ENCODE results near the gene POC1A. TPM values are rescaled to one million over a fixed set of nuclear protein-coding genes. Genes with fewer than 3 reads are reported as not detected.

POC1A gene
- total and polyA plus RNA-seq, 10 of the 15 experiments (the other 5 are each of a cell fraction or from before 2014, with no cell fraction given): 8.5 to 49.8 (median 23.5) TPM

DNA sequence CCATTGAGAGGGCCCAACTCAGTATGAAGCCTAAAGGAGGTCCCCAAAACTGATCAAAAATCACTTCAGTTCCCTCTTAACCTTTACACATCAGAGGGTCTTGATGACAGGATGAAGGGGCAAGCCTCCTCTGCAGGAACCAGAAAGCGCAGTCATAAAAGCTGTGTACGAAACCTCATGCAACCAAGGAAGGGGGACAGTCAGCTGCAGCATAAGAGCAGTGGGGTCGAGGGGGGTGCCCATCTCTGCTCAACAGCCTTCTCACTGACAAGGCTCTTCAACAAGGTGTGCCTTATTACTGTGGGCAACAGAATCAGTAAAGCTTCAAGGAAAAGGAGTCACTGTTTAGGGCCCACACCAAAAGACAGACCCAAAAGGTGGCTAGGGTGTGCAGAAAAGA, 3.9 kb downstream of the POC1A start:
- FAIRE-seq: no peak
- POLR2A ChIA-PET: no interaction called here
- no TSS peak for BruUV-seq (replicated peaks)
- RAD21 ChIA-PET (ENCODE audit: unreplicated experiment): interaction anchor here (1.1 kb wide), 1 partner anchor 149 kb away, joined by 3 read pairs; no protein-coding TSS in a partner anchor
- no peak for DNase-seq (ENCODE audit: low read depth, low spot score)
- H3K4me2 ChIP-seq (ENCODE audit: control insufficient read depth, insufficient read depth): no peak overlapping the region
- H3K79me2 ChIP-seq (ENCODE audit: control insufficient read depth, insufficient read depth, low read length): peaks cover 11% of the 10 kb centered on the region
- in situ Hi-C loops (cut with MboI) (no loop called here), intact Hi-C loops (cut with micrococcal nuclease; ENCODE audit: unreplicated experiment) (no loop called here)
- WGBS (ENCODE audit: insufficient coverage, insufficient replicate concordance, low lambda C conversion rate, missing lambda C conversion rate): 67% methylated on average over 3 of the region's 3 CpGs
- no peak overlapping the region for H3K9ac ChIP-seq (ENCODE audit: control insufficient read depth, insufficient read depth, low read length)
- no peak overlapping the region for H3K4me3 ChIP-seq
- H3K27me3 ChIP-seq (replicated peaks in 1 of 2; ENCODE audit: control insufficient read depth in 2 of 2, insufficient read depth in 2 of 2, low read length in 1 of 2): no peaks in the 10 kb centered on the region
- no peaks in the 10 kb centered on the region for H4K20me1 ChIP-seq (ENCODE audit: control insufficient read depth, insufficient read depth)
- SMC1A ChIA-PET (ENCODE audit: uncharacterized antibody, unreplicated experiment): interaction anchor here (0.9 to 1.6 kb wide), 3 partner anchors 9 to 146 kb away, joined by 3 to 4 read pairs (median 3); no protein-coding TSS in a partner anchor
- CTCF ChIA-PET: interaction anchor here (0.8 to 10.1 kb wide), 6 partner anchors 29 to 147 kb away, joined by 3 to 169 read pairs (median 4); no protein-coding TSS in a partner anchor
- ATAC-seq: no peak
- H2AFZ ChIP-seq (ENCODE audit: control insufficient read depth, low read depth, low read length): no peak overlapping the region
- no peaks in the 10 kb centered on the region for H3K9me3 ChIP-seq (replicated peaks; ENCODE audit: control insufficient read depth, insufficient read depth, low read length)
- peaks cover 4 to 6% of the 10 kb centered on the region in 2 experiments for H3K36me3 ChIP-seq (ENCODE audit: control insufficient read depth in 2 of 2, insufficient read depth in 2 of 2, low read length in 1 of 2)
- no peak for TF ChIP-seq CHD1 (IDR thresholded peaks at IDR 0.05; ENCODE audit: low read depth, low read length)
- no peak for TF ChIP-seq KAT2A (conservative IDR thresholded peaks at IDR 0.05; ENCODE audit: control insufficient read depth, low read depth, low read length)
- TF ChIP-seq, protein P1, sequence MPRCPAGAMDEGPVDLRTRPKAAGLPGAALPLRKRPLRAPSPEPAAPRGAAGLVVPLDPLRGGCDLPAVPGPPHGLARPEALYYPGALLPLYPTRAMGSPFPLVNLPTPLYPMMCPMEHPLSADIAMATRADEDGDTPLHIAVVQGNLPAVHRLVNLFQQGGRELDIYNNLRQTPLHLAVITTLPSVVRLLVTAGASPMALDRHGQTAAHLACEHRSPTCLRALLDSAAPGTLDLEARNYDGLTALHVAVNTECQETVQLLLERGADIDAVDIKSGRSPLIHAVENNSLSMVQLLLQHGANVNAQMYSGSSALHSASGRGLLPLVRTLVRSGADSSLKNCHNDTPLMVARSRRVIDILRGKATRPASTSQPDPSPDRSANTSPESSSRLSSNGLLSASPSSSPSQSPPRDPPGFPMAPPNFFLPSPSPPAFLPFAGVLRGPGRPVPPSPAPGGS (IDR thresholded peaks at IDR 0.05; ENCODE audit: borderline replicate concordance, insufficient read depth, low read depth, low read length, poor library complexity, severe bottlenecking): no peak
- TF ChIP-seq, protein P2, sequence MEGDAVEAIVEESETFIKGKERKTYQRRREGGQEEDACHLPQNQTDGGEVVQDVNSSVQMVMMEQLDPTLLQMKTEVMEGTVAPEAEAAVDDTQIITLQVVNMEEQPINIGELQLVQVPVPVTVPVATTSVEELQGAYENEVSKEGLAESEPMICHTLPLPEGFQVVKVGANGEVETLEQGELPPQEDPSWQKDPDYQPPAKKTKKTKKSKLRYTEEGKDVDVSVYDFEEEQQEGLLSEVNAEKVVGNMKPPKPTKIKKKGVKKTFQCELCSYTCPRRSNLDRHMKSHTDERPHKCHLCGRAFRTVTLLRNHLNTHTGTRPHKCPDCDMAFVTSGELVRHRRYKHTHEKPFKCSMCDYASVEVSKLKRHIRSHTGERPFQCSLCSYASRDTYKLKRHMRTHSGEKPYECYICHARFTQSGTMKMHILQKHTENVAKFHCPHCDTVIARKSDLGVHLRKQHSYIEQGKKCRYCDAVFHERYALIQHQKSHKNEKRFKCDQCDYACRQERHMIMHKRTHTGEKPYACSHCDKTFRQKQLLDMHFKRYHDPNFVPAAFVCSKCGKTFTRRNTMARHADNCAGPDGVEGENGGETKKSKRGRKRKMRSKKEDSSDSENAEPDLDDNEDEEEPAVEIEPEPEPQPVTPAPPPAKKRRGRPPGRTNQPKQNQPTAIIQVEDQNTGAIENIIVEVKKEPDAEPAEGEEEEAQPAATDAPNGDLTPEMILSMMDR (IDR thresholded peaks at IDR 0.05 in 2 of 3, conservative IDR thresholded peaks at IDR 0.05 in 1 of 3; ENCODE audit: control insufficient read depth in 2 of 3, extremely low read depth in 1 of 3, insufficient read depth in 1 of 3, low read depth in 3 of 3, low read length in 3 of 3): no peak
- TF ChIP-seq, protein P3, sequence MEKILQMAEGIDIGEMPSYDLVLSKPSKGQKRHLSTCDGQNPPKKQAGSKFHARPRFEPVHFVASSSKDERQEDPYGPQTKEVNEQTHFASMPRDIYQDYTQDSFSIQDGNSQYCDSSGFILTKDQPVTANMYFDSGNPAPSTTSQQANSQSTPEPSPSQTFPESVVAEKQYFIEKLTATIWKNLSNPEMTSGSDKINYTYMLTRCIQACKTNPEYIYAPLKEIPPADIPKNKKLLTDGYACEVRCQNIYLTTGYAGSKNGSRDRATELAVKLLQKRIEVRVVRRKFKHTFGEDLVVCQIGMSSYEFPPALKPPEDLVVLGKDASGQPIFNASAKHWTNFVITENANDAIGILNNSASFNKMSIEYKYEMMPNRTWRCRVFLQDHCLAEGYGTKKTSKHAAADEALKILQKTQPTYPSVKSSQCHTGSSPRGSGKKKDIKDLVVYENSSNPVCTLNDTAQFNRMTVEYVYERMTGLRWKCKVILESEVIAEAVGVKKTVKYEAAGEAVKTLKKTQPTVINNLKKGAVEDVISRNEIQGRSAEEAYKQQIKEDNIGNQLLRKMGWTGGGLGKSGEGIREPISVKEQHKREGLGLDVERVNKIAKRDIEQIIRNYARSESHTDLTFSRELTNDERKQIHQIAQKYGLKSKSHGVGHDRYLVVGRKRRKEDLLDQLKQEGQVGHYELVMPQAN (conservative IDR thresholded peaks at IDR 0.05): no peak
- H3K27ac ChIP-seq (ENCODE audit: control insufficient read depth, insufficient read depth): no peak overlapping the region
- H3K4me1 ChIP-seq (ENCODE audit: control insufficient read depth, insufficient read depth, low read length): peaks cover 7% of the 10 kb centered on the region

Measured in GM12878 (cell line).